ENCODE measurements around the gene ZNF316. TPM values are rescaled to one million over a fixed set of nuclear protein-coding genes. Genes with fewer than 3 reads are reported as not detected.

Gene ZNF316
- total and polyA plus RNA-seq, 10 of the 15 experiments (the other 5 are each of a cell fraction or from before 2014, with no cell fraction given) = 0.03 to 28.9 (median 5.7) TPM

DNA sequence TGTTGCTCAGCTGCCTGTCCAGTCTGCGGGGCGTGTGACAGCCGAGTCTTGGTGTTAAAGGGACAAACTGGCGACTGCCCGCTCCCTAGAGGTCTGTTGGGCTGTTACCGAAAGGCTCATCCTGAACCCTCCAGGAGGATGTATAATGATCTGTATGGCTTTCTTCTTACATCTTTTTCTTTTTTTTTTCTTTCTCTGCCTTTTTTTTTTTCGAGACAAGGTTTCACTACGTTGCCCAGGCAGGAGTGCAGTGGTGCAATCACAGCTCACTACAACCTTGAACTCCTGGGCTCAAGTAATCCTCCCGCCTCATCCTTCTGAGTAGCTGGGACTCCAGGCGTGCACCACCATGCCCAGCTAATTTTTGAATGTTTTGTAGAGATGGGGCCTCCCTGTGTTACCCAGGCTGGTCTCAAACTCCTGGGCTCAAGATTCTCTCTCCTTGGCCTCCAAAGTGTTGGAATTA is 46.4 kb upstream of the ZNF316 start (continued):
- no peak for TF ChIP-seq SMAD5 (IDR thresholded peaks at IDR 0.05; ENCODE audit: low read depth)
- TF ChIP-seq, protein P1, sequence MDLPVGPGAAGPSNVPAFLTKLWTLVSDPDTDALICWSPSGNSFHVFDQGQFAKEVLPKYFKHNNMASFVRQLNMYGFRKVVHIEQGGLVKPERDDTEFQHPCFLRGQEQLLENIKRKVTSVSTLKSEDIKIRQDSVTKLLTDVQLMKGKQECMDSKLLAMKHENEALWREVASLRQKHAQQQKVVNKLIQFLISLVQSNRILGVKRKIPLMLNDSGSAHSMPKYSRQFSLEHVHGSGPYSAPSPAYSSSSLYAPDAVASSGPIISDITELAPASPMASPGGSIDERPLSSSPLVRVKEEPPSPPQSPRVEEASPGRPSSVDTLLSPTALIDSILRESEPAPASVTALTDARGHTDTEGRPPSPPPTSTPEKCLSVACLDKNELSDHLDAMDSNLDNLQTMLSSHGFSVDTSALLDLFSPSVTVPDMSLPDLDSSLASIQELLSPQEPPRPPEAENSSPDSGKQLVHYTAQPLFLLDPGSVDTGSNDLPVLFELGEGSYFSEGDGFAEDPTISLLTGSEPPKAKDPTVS (IDR thresholded peaks at IDR 0.05; ENCODE audit: low read depth, low read length) = no peak
- TF ChIP-seq MTA3 (IDR thresholded peaks at IDR 0.05; ENCODE audit: borderline replicate concordance, low read length) = no peak
- TF ChIP-seq, protein P2, sequence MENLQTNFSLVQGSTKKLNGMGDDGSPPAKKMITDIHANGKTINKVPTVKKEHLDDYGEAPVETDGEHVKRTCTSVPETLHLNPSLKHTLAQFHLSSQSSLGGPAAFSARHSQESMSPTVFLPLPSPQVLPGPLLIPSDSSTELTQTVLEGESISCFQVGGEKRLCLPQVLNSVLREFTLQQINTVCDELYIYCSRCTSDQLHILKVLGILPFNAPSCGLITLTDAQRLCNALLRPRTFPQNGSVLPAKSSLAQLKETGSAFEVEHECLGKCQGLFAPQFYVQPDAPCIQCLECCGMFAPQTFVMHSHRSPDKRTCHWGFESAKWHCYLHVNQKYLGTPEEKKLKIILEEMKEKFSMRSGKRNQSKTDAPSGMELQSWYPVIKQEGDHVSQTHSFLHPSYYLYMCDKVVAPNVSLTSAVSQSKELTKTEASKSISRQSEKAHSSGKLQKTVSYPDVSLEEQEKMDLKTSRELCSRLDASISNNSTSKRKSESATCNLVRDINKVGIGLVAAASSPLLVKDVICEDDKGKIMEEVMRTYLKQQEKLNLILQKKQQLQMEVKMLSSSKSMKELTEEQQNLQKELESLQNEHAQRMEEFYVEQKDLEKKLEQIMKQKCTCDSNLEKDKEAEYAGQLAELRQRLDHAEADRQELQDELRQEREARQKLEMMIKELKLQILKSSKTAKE (IDR thresholded peaks at IDR 0.05; ENCODE audit: low read depth, poor library complexity, severe bottlenecking) = no peak
- no peak for TF ChIP-seq CREB1 (IDR thresholded peaks at IDR 0.05; ENCODE audit: low read depth)
- TF ChIP-seq NFYA (IDR thresholded peaks at IDR 0.05; ENCODE audit: borderline replicate concordance, low read depth, low read length) = no peak

DNA sequence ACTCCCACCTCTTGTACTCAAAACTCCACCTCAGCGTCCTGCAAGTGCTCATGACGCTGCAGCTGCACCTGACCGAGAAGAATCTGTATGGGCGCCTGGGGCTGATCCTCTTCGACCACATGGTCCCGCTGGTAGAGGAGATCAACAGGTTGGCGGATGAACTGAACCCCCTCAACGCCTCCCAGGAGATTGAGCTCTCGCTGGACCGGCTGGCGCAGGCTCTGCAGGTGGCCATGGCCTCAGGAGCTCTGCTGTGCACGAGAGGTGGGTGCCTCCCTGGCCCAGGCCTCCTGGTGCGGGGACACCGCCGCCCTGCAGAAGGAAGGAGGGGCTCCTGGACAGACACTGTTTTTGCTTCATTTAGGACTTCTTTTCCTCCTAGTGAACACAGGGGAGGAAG is 37.0 kb upstream of the ZNF316 start:
- CTCF ChIA-PET = interaction anchor here (1.2 kb wide), 1 partner anchor 84 kb away, joined by 4 read pairs; no protein-coding TSS in a partner anchor
- TF ChIP-seq, protein P3, sequence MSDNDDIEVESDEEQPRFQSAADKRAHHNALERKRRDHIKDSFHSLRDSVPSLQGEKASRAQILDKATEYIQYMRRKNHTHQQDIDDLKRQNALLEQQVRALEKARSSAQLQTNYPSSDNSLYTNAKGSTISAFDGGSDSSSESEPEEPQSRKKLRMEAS (IDR thresholded peaks at IDR 0.05; ENCODE audit: low read depth, low read length) = no peak
- TF ChIP-seq, protein P2 (IDR thresholded peaks at IDR 0.05; ENCODE audit: low read depth, poor library complexity, severe bottlenecking) = no peak
- no peak for TF ChIP-seq ZZZ3 (IDR thresholded peaks at IDR 0.05; ENCODE audit: control insufficient read depth, insufficient read length, low read depth)
- TF ChIP-seq, protein P4, sequence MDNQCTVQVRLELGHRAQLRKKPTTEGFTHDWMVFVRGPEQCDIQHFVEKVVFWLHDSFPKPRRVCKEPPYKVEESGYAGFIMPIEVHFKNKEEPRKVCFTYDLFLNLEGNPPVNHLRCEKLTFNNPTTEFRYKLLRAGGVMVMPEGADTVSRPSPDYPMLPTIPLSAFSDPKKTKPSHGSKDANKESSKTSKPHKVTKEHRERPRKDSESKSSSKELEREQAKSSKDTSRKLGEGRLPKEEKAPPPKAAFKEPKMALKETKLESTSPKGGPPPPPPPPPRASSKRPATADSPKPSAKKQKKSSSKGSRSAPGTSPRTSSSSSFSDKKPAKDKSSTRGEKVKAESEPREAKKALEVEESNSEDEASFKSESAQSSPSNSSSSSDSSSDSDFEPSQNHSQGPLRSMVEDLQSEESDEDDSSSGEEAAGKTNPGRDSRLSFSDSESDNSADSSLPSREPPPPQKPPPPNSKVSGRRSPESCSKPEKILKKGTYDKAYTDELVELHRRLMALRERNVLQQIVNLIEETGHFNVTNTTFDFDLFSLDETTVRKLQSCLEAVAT (IDR thresholded peaks at IDR 0.05) = no peak
- TF ChIP-seq IKZF1 (conservative IDR thresholded peaks at IDR 0.05) = no peak
- no peak for TF ChIP-seq SMC3 (IDR thresholded peaks at IDR 0.05; ENCODE audit: borderline replicate concordance, low read length)

More for the DNA sequence above, 37.0 kb upstream of the ZNF316 start:
- DNase-seq (ENCODE audit: low read depth, low spot score) = no peak
- Histone ChIP-seq H3K4me2 (ENCODE audit: control insufficient read depth, insufficient read depth) (no peak overlapping the region), H3K27me3 (replicated peaks in 1 of 2; ENCODE audit: control insufficient read depth in 2 of 2, insufficient read depth in 2 of 2, low read length in 1 of 2) (no peaks in the 10 kb centered on the region), H2AFZ (ENCODE audit: control insufficient read depth, low read depth, low read length) (no peak overlapping the region), H4K20me1 (ENCODE audit: control insufficient read depth, insufficient read depth) (no peaks in the 10 kb centered on the region), H3K27ac (ENCODE audit: control insufficient read depth, insufficient read depth) (no peak overlapping the region), H3K9ac (ENCODE audit: control insufficient read depth, insufficient read depth, low read length) (no peak overlapping the region), H3K9me3 (replicated peaks; ENCODE audit: control insufficient read depth, insufficient read depth, low read length) (no peaks in the 10 kb centered on the region), H3K4me3 (no peak overlapping the region), H3K36me3 (ENCODE audit: control insufficient read depth in 2 of 2, insufficient read depth in 2 of 2, low read length in 1 of 2) (peaks cover 15 to 21% of the 10 kb centered on the region in 2 experiments; a peak in 3 of 4 replicates), H3K4me1 (ENCODE audit: control insufficient read depth, insufficient read depth, low read length) (no peaks in the 10 kb centered on the region), H3K79me2 (ENCODE audit: control insufficient read depth, insufficient read depth, low read length) (no peaks in the 10 kb centered on the region)
- in situ Hi-C loops (cut with MboI) = no loop called here
- ChIA-PET RAD21 (ENCODE audit: unreplicated experiment) (no interaction called here), POLR2A (no interaction called here), SMC1A (ENCODE audit: uncharacterized antibody, unreplicated experiment) (interaction anchor here (0.6 kb wide), 1 partner anchor 9 kb away, joined by 5 read pairs; no protein-coding TSS in a partner anchor)
- ATAC-seq = no peak
- BruUV-seq (replicated peaks) = no TSS peak
- intact Hi-C loops (cut with micrococcal nuclease; ENCODE audit: unreplicated experiment) = no loop called here
- WGBS (ENCODE audit: insufficient coverage, insufficient replicate concordance, low lambda C conversion rate, missing lambda C conversion rate) = 92% methylated on average over 15 of the region's 15 CpGs
- FAIRE-seq = no peak
